Endothelial cell of umbilical vein (primary cell): ENCODE data around the gene ECEL1. TPM values are rescaled to one million over a fixed set of nuclear protein-coding genes. Genes with fewer than 3 reads are reported as not detected.

Source experiments
- BruUV-seq: library from RNA; stranded (reverse); fragments of 400-500 nt; replicated peaks from 2 replicates; lab custom pipeline; 2021; lab: Mats Ljungman, UMichigan
- CTCF ChIA-PET: fragments of 300-600, 350-600 bp; sonication (Branson Sonifier 250); formaldehyde crosslinking; loops from one replicate; lab custom pipeline; 2021; ENCODE audit warnings: antibody characterized with exemption, inconsistent platforms; lab: Charles Lee
- POLR2A ChIA-PET: fragments of 300-600, 350-600 bp; sonication (Branson Sonifier 250); formaldehyde crosslinking; loops from one replicate; lab custom pipeline; 2021; ENCODE audit warnings: antibody characterized with exemption, inconsistent platforms; lab: Charles Lee
- DNase-seq: peaks from one replicate; pipeline ENCODE4 v3.0.0-alpha.2; 2011; ENCODE audit warnings: low read depth, low spot score
- FAIRE-seq: peaks from 2 replicates; lab custom pipeline; 2011; peaks lifted over from hg19 to GRCh38; lab: Jason Lieb, UNC
- H2AFZ ChIP-seq: 2 replicates; pipeline ENCODE4 v1.6.0; 2012; ENCODE audit warnings: low read depth, low read length, control low read depth, inconsistent platforms
- H3K27ac ChIP-seq: 2 replicates; pipeline ENCODE4 v1.5.1; 2011; ENCODE audit warnings: low read depth, mild to moderate bottlenecking, control low read depth, low read length, moderate library complexity; ENCODE audit not compliant: insufficient read depth
- H3K27me3 ChIP-seq, 2 experiments: 2 replicates each; pipeline versions ENCODE4 v1.6.0 to v1.6.1; 2011; ENCODE audit warnings: low read length in 2 of 2, mixed read lengths in 1 of 2; ENCODE audit not compliant: control insufficient read depth in 2 of 2, insufficient read depth in 2 of 2
- H3K36me3 ChIP-seq, 2 experiments: 2 replicates in 1 of 2; 3 replicates in 1 of 2; pipeline ENCODE4 v1.5.1; 2011; ENCODE audit warnings: low read length in 2 of 2, mild to moderate bottlenecking in 1 of 2, moderate library complexity in 1 of 2; ENCODE audit not compliant: control insufficient read depth in 2 of 2, insufficient read depth in 2 of 2; ENCODE audit errors: extremely low read depth in 1 of 2
- H3K4me1 ChIP-seq: 3 replicates; pipeline ENCODE4 v1.5.1; 2011; ENCODE audit warnings: mild to moderate bottlenecking, low read length; ENCODE audit not compliant: control insufficient read depth, insufficient read depth; ENCODE audit errors: extremely low read depth
- H3K4me2 ChIP-seq: 2 replicates; pipeline ENCODE4 v1.6.1; 2011; ENCODE audit warnings: low read length, control low read depth, mixed read lengths; ENCODE audit not compliant: insufficient read depth
- H3K4me3 ChIP-seq, 3 experiments: fragments of 200-600 bp in 1 of 3; sonication (generic), shearing (Covaris generic) in 1 of 3; replicated peaks in 1 of 3; 2 replicates each; pipeline ENCODE4 v1.5.1; 2011 to 2016; ENCODE audit warnings: control low read depth in 3 of 3, low read length in 3 of 3, mild to moderate bottlenecking in 2 of 3, inconsistent platforms in 1 of 3, low read depth in 1 of 3, moderate library complexity in 1 of 3; ENCODE audit not compliant: insufficient read depth in 1 of 3
- H3K79me2 ChIP-seq: 2 replicates; pipeline ENCODE4 v1.6.0; 2012; ENCODE audit warnings: low read length, inconsistent platforms; ENCODE audit not compliant: control insufficient read depth, insufficient read depth
- H3K9ac ChIP-seq: replicated peaks from 2 replicates; pipeline ENCODE3; 2011; ENCODE audit warnings: low read length, control low read depth; ENCODE audit not compliant: insufficient read depth; ENCODE audit errors: extremely low read depth
- H3K9me1 ChIP-seq: replicated peaks from 3 replicates; pipeline ENCODE4 v1.6.0; 2011; ENCODE audit warnings: mild to moderate bottlenecking, low read length; ENCODE audit not compliant: control insufficient read depth, insufficient read depth; ENCODE audit errors: extremely low read depth
- H3K9me3 ChIP-seq: replicated peaks from 2 replicates; pipeline ENCODE4 v1.5.1; 2012; ENCODE audit warnings: low read length, inconsistent platforms; ENCODE audit not compliant: control insufficient read depth, insufficient read depth
- H4K20me1 ChIP-seq: replicated peaks from 2 replicates; pipeline ENCODE3; 2011; ENCODE audit warnings: mild to moderate bottlenecking, low read length; ENCODE audit not compliant: control insufficient read depth, insufficient read depth; ENCODE audit errors: extremely low read depth
- EZH2 ChIP-seq: IDR thresholded peaks from 2 replicates; pipeline ENCODE4 v1.6.1; 2012; ENCODE audit warnings: borderline replicate concordance, low read depth, mild to moderate bottlenecking, moderate library complexity, low read length, inconsistent platforms; ENCODE audit not compliant: severe bottlenecking
- FOS ChIP-seq: IDR thresholded peaks from 2 replicates; pipeline ENCODE4 v1.6.1; 2011; ENCODE audit warnings: mild to moderate bottlenecking, low read length, moderate library complexity, borderline replicate concordance; ENCODE audit not compliant: insufficient read depth
- GATA2 ChIP-seq: IDR thresholded peaks from 2 replicates; pipeline ENCODE4 v1.7.0; 2011; ENCODE audit warnings: low read depth, mild to moderate bottlenecking, moderate library complexity, mixed read lengths, low read length; ENCODE audit not compliant: insufficient read length, insufficient read depth
- JUN ChIP-seq: IDR thresholded peaks from 2 replicates; pipeline ENCODE4 v1.6.1; 2011; ENCODE audit warnings: borderline replicate concordance, low read depth; ENCODE audit not compliant: insufficient read length, insufficient read depth
- MYC ChIP-seq: IDR thresholded peaks from one replicate; pipeline ENCODE4 v1.6.1; 2011; ENCODE audit warnings: mild to moderate bottlenecking, low read depth, low read length
- POLR2A ChIP-seq: IDR thresholded peaks from 2 replicates; pipeline ENCODE4 v1.6.1; 2012; ENCODE audit warnings: low read depth, mild to moderate bottlenecking, control low read depth, low read length
- POLR2AphosphoS5 ChIP-seq: IDR thresholded peaks from 2 replicates; pipeline ENCODE4 v1.6.1; 2012; ENCODE audit warnings: low read depth, mild to moderate bottlenecking, control low read depth, low read length, moderate library complexity; ENCODE audit not compliant: insufficient read depth
- dilution Hi-C: fragments of 300-500 bp; cut with MboI; formaldehyde crosslinking; loops from one replicate; pipeline ENCODE4 v1.15.0; 2019; ENCODE audit warnings: low sequenced_read_pairs; ENCODE audit not compliant: extremely low pct_ligation_motif_present
- intact Hi-C: fragments of 100-400 bp; cut with micrococcal nuclease; formaldehyde crosslinking; loops from one replicate; pipeline ENCODE4 v1.10.0; 2022
- polyA plus RNA-seq, 4 experiments: library from polyadenylated mRNA; depleted of rRNA in 3 of 4; stranded (reverse) in 3 of 4; unstranded in 1 of 4; fragments of >200 nt; gene quantifications; 2 replicates each; pipeline versions ENCODE4 v1.2.1 to v1.2.3, GENCODE V29; 2011 to 2012; ENCODE audit warnings: missing spikeins in 1 of 4
- total RNA-seq: library from RNA; stranded (reverse); gene quantifications from 2 replicates; pipeline ENCODE4 v1.2.3, GENCODE V29; 2021
- TF ChIP-seq, protein P1 (sequence below), 2 donors: IDR thresholded peaks; 1 replicate in 1 of 2; 2 replicates in 1 of 2; pipeline ENCODE4 v1.5.1; 2011; ENCODE audit warnings: low read length in 2 of 2, mild to moderate bottlenecking in 2 of 2, moderate library complexity in 2 of 2, control low read depth in 1 of 2, inconsistent platforms in 1 of 2, low read depth in 1 of 2; ENCODE audit not compliant: insufficient read depth in 1 of 2; ENCODE audit errors: extremely low read depth in 1 of 2
- TF ChIP-seq, protein P2 (sequence below): IDR thresholded peaks from 2 replicates; pipeline ENCODE4 v1.6.1; 2011; ENCODE audit not compliant: insufficient read depth, insufficient read length

Gene ECEL1
- total and polyA plus RNA-seq, 2 donors (not counting 3 experiments of a cell fraction or from before 2014, with no cell fraction given) = not detected

DNA sequence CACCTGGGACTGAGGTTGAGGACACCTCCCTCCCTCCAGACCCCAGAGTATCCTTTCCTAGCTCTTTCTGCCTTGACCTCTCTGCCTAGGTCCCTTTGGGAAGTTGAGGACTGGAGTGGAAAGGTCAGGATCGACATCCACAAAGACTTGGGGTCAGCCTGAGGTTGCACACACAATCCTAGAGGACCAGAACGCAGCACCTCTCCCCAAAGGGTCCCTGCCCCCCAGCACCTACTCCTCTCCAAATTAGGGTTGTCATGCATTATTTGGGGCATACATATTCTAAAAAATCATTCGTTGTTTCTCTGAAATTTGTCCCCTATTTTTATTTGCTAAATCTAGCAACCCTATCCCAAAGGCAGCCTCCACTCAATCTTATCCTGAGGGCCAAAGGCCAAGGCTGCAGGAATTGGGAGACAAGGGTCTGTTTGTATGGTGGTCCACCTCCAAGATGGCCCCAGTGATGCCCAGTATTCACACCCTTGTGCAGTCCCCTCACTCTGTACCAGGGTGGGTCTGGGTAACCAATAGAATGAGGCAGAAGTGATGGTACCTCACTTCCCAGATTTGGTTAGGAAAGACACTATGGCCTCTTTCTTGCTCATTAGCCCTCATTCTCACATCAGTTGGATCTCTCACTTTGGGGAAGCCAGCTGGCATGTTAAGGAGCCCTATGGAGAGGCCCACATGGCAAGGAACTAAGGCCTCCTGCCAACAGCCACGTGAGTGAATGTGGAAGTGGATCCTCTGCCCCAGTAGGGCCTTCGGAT lies 48.3 kb upstream of the ECEL1 start:
- Histone ChIP-seq H3K79me2 (no peaks in the 10 kb centered on the region), H3K27ac (no peak overlapping the region), H3K4me1 (no peaks in the 10 kb centered on the region), H3K36me3 (no peaks in the 10 kb centered on the region), H3K9me3 (no peaks in the 10 kb centered on the region), H3K27me3 (no peaks in the 10 kb centered on the region), H3K4me3 (no peak overlapping the region), H2AFZ (no peak overlapping the region), H4K20me1 (no peaks in the 10 kb centered on the region), H3K4me2 (no peak overlapping the region), H3K9me1 (no peaks in the 10 kb centered on the region), H3K9ac (no peak overlapping the region)
- TF ChIP-seq JUN (no peak), GATA2 (no peak), EZH2 (no peak), POLR2A (no peak), MYC (no peak), POLR2AphosphoS5 (no peak), FOS (no peak)
- TF ChIP-seq, protein P1, sequence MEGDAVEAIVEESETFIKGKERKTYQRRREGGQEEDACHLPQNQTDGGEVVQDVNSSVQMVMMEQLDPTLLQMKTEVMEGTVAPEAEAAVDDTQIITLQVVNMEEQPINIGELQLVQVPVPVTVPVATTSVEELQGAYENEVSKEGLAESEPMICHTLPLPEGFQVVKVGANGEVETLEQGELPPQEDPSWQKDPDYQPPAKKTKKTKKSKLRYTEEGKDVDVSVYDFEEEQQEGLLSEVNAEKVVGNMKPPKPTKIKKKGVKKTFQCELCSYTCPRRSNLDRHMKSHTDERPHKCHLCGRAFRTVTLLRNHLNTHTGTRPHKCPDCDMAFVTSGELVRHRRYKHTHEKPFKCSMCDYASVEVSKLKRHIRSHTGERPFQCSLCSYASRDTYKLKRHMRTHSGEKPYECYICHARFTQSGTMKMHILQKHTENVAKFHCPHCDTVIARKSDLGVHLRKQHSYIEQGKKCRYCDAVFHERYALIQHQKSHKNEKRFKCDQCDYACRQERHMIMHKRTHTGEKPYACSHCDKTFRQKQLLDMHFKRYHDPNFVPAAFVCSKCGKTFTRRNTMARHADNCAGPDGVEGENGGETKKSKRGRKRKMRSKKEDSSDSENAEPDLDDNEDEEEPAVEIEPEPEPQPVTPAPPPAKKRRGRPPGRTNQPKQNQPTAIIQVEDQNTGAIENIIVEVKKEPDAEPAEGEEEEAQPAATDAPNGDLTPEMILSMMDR (IDR thresholded peaks at IDR 0.05; ENCODE audit: extremely low read depth in 1 of 2, insufficient read depth in 1 of 2, low read depth in 1 of 2, low read length in 2 of 2) = no peak
- TF ChIP-seq, protein P2, sequence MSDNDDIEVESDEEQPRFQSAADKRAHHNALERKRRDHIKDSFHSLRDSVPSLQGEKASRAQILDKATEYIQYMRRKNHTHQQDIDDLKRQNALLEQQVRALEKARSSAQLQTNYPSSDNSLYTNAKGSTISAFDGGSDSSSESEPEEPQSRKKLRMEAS = no peak
- dilution Hi-C loops = no loop called here
- ChIA-PET POLR2A (no interaction called here), CTCF (no interaction called here)
- intact Hi-C loops = no loop called here
- no TSS peak for BruUV-seq
- DNase-seq (no peak), FAIRE-seq (no peak)
